H7 (cell line): ENCODE results near the gene GRIK3. TPM values are rescaled to one million over a fixed set of nuclear protein-coding genes. Genes with fewer than 3 reads are reported as not detected.
A peak's percentile ranks its signal among the peaks of the same experiment; 100 is the strongest.

Source experiments
- DNase-seq: peaks from one replicate; pipeline ENCODE4 v3.0.0; 2012
- H3K27me3 ChIP-seq: 2 replicates; pipeline ENCODE4 v1.6.0; 2011; ENCODE audit warnings: mild to moderate bottlenecking, low read length; ENCODE audit not compliant: control insufficient read depth, insufficient read depth
- H3K36me3 ChIP-seq: replicated peaks from 2 replicates; pipeline ENCODE4 v1.5.1; 2011; ENCODE audit warnings: low read length; ENCODE audit not compliant: control insufficient read depth, insufficient read depth
- H3K4me3 ChIP-seq: 2 replicates; pipeline ENCODE4 v1.5.1; 2011; ENCODE audit warnings: low read depth, mild to moderate bottlenecking, control low read depth, low read length, moderate library complexity; ENCODE audit not compliant: insufficient read depth
- total RNA-seq: library from RNA; depleted of rRNA; stranded (reverse); fragments of >200 nt; shearing (Covaris generic); gene quantifications from 2 replicates; pipeline ENCODE4 v1.2.3, GENCODE V29; 2014

Gene GRIK3
- total RNA-seq, 1 experiment from 2014 or later: 8.2 TPM

DNA sequence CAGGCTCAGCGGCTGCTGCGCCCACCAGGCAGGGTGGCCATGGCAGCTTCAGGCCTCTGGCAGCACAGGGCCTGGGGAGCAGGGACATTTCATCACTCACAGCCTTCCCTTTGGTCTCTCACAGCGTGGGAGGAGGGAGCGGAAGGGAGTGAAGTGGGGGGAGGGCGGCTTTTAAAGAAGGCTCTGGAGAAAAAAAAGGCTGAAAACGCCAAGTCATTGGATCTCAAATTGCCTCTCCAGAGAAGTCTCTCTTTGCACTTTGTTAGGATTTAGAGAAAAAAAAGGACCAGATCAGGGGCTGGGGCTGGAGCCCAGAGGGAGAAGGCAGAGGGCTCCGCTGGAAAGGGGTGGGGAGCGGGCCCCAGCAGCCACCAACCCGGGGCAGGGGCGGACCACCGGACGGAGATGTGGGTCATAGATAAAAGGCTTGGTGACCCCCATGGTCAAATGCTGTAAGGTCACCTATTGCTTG is 209.9 kb downstream of the GRIK3 start:
- Histone ChIP-seq H3K4me3 (no peak overlapping the region), H3K27me3 (no peaks in the 10 kb centered on the region), H3K36me3 (no peaks in the 10 kb centered on the region)
- DNase-seq: peak; percentile 87

DNA sequence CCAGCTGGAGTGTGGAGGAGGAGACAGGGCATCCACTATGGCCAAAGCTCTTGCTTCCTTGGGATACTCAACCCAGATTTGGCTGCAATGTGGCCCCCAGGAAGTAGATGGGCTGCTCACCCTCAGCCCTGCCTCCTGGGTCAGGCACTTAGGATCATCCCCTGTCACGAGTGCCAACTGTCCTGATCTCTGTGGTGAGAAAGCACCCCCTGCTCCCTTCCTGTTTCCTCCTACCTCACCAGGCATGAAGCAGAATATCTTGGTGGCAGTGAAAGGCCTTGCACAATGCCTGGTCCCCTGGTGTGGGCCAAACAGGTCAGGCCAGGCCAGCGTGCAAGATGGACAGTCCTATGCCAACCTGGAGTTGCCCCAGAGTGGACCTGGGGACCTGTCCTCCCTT is 211.7 kb downstream of the GRIK3 start:
- Histone ChIP-seq H3K36me3 (no peaks in the 10 kb centered on the region), H3K4me3 (no peak overlapping the region), H3K27me3 (no peaks in the 10 kb centered on the region)
- DNase-seq: no peak

GRCh38 chr1:36821386-36821785 is 212.9 kb downstream of the GRIK3 start:
- no peak for DNase-seq
- Histone ChIP-seq H3K27me3 (no peaks in the 10 kb centered on the region), H3K36me3 (no peaks in the 10 kb centered on the region), H3K4me3 (no peak overlapping the region)

GRCh38 chr1:36818771-36819170 is 215.5 kb downstream of the GRIK3 start:
- Histone ChIP-seq H3K4me3 (no peak overlapping the region), H3K36me3 (no peaks in the 10 kb centered on the region), H3K27me3 (no peaks in the 10 kb centered on the region)
- DNase-seq: no peak

GRCh38 chr1:36816348-36816747 is 218.0 kb downstream of the GRIK3 start:
- H3K4me3 ChIP-seq: no peak overlapping the region
- DNase-seq: no peak
- H3K36me3 ChIP-seq: no peaks in the 10 kb centered on the region
- no peaks in the 10 kb centered on the region for H3K27me3 ChIP-seq

DNA sequence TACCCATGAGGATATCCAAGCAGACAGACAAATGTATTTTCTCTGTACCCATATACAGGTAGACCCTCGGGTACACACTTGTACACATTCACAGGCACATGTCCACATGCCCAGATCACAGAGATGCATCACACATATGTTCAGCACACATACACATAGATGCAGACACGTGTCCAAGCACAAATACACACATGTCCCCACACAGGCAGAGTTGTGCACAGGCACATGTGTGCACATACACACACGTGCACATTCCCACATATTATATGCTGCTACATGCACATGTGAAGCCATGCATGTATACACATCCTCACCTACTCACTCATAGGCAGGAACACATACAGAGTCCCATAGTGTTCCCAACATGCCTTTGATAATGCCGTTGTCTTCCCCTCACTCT is 219.5 kb downstream of the GRIK3 start:
- Histone ChIP-seq H3K36me3 (no peaks in the 10 kb centered on the region), H3K27me3 (no peaks in the 10 kb centered on the region), H3K4me3 (no peak overlapping the region)
- DNase-seq: no peak

- no peak for DNase-seq
- no peak overlapping the region for H3K4me3 ChIP-seq
- no peaks in the 10 kb centered on the region for H3K27me3 ChIP-seq
- H3K36me3 ChIP-seq: no peaks in the 10 kb centered on the region
These were observed 220.2 kb downstream of the GRIK3 start for GRCh38 chr1:36814083-36814482.

DNA sequence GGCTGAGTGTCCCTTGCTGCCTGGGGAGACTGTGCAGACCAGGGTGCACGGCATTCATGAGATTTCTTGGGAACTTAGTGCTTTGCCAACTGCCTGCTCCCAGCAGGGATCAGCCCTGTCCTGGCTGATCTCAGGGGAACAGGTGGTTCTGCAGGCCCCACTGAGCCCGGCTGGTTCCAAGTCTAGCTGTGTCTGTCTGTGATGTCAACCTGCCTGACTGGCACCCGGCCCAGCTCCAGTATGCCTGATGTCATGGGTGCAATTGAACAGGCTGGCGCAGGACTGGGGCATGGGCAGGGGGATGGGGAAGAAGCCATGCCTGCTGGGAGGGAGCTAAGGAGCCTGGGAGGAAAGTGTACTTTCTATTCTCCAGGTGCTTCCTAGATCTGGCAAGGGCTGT is 227.1 kb downstream of the GRIK3 start:
- DNase-seq: no peak
- Histone ChIP-seq H3K4me3 (no peak overlapping the region), H3K27me3 (peaks cover 2% of the 10 kb centered on the region; the same call in 1 of the 2 replicates), H3K36me3 (no peaks in the 10 kb centered on the region)

DNA sequence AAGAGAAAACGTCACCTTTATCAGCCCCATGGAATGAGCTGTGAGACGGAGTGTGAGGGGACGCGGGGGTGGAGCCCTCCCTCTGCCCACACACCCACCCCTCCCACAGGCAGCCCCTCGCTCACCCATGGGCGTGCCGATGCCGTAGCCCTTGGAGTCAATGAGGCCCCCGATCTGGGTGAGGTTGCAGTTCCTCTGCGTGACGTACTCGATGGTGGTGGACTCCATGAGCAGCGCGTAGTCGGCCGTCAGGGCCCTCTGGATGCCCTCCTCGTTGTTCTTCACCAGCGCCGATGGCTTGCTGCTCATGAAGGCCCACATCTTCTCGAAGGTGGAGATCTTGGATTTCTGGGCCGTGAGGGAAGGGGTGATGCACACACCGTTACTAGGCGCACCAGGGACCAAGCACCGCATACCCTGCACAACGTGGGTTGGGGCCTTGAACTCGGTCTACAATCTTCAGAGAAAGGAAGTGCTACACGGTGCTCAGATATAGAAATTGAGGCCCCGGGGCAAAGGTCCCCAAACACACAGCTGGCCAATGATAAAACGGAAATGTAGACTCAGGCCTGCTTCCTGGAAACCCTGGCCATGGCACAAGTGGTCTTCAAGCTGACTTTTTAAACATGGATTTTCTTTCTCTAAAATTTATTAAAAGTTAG is 228.2 kb downstream of the GRIK3 start:
- Histone ChIP-seq H3K27me3 (peaks cover 2% of the 10 kb centered on the region; the same call in 1 of the 2 replicates), H3K4me3 (no peak overlapping the region), H3K36me3 (no peaks in the 10 kb centered on the region)
- no peak for DNase-seq

DNA sequence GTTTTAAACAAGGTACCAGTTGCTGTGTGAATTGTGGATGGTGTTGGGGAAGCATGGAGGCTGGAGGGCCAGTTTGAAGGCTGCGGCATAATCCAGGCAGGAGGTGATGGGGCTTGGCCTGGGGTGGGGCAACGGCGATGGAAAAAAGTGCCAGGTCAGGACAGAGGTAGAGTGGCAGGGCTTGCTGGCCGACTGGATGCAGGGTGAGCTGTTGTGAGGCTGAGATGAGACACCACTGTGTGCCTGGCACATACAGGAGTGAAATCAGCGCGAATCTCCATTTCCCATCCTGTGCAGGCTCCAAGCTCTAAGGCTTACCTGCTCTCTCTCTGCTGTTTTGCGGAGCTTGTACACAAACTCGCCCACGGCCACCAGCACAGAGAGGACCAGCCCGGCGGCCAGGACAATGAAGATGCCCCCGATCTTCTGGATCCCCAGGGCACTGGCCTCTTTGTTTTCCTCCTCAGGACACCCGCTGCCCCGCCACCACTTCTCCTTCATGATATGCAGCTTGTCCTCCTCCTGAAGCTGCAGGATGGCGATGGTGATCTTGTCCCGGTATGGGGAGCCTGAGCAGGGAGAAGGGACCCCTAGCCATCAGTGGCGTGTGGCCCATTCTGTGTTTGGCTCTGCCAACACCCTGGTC is 229.5 kb downstream of the GRIK3 start:
- no peaks in the 10 kb centered on the region for H3K36me3 ChIP-seq
- H3K4me3 ChIP-seq: no peak overlapping the region
- H3K27me3 ChIP-seq: peaks cover 2% of the 10 kb centered on the region; the same call in 1 of the 2 replicates
- DNase-seq: no peak

GRCh38 chr1:36803868-36804570 is 230.3 kb downstream of the GRIK3 start:
- peaks cover 2% of the 10 kb centered on the region; the same call in 1 of the 2 replicates for H3K27me3 ChIP-seq
- H3K36me3 ChIP-seq: no peaks in the 10 kb centered on the region
- no peak overlapping the region for H3K4me3 ChIP-seq
- DNase-seq: peak; percentile 76

GRCh38 chr1:36802018-36802417 is 232.3 kb downstream of the GRIK3 start:
- no peak for DNase-seq
- Histone ChIP-seq H3K4me3 (no peak overlapping the region), H3K36me3 (no peaks in the 10 kb centered on the region), H3K27me3 (peaks cover 2% of the 10 kb centered on the region; the same call in 1 of the 2 replicates)

DNA sequence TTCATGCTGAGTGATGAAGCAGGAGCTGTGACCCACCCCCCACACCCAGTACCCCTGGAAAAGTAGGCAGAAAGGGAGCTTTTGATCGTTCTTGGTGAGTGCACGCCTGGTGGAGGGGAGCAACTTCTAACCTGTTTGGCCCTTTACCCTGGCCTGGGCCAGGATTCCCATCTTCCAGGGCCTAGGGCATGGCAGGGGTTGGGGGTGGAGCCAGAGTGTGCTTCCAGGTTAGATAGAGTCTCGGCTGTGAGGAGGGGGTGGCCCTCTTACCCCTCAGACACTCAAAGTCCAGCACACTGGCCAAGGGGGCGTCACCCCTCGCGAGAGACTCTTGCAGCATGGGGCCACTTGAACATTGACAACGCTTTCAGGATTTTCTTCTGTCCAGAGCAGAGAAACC is 236.6 kb downstream of the GRIK3 start:
- Histone ChIP-seq H3K36me3 (no peaks in the 10 kb centered on the region), H3K4me3 (no peak overlapping the region), H3K27me3 (peaks cover 2% of the 10 kb centered on the region; the same call in 1 of the 2 replicates)
- peak; percentile 59 for DNase-seq

- DNase-seq: no peak
- H3K36me3 ChIP-seq: no peaks in the 10 kb centered on the region
- no peak overlapping the region for H3K4me3 ChIP-seq
- H3K27me3 ChIP-seq: no peaks in the 10 kb centered on the region; the same call in 1 of the 2 replicates
These were observed 237.6 kb downstream of the GRIK3 start for GRCh38 chr1:36796733-36797132.

- Histone ChIP-seq H3K36me3 (no peaks in the 10 kb centered on the region), H3K27me3 (no peaks in the 10 kb centered on the region; the same call in 1 of the 2 replicates), H3K4me3 (no peak overlapping the region)
- DNase-seq: no peak
These were observed 238.2 kb downstream of the GRIK3 start for GRCh38 chr1:36796106-36796590.
